Femur (tissue), 1 donor: Measurements from ENCODE around the gene ARNT2.

Experiments
- DNase-seq: peaks from one replicate; pipeline ENCODE4 v3.0.0-alpha.2; 2017

The ARNT2 gene

GRCh38 chr15:80525853-80526252 is 121.7 kb downstream of the ARNT2 start:
- DNase-seq = no peak

- no peak for DNase-seq
Measured at GRCh38 chr15:80526556-80527340, 122.6 kb downstream of the ARNT2 start.

DNA sequence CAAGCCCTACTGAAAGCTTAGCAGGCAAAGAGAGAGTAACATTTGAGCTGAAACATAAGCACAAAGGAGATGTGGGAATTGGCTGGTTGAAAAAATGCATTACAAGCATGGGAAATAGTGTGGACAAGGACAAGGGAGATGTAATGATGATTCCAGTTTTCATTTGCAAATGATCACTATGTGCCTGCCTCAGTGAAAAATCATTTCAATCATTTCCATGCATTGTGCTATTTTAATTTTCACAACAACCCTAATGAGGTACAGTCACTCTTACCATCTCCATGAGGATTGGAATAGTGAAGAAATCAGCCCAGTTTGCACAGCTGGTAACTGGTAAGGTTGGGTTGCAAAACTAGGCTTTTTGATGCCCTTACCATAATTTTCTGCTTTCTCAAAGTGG is 123.2 kb downstream of the ARNT2 start:
- no peak for DNase-seq

- DNase-seq = no peak
Measured at GRCh38 chr15:80527961-80528360, 123.8 kb downstream of the ARNT2 start.

DNA sequence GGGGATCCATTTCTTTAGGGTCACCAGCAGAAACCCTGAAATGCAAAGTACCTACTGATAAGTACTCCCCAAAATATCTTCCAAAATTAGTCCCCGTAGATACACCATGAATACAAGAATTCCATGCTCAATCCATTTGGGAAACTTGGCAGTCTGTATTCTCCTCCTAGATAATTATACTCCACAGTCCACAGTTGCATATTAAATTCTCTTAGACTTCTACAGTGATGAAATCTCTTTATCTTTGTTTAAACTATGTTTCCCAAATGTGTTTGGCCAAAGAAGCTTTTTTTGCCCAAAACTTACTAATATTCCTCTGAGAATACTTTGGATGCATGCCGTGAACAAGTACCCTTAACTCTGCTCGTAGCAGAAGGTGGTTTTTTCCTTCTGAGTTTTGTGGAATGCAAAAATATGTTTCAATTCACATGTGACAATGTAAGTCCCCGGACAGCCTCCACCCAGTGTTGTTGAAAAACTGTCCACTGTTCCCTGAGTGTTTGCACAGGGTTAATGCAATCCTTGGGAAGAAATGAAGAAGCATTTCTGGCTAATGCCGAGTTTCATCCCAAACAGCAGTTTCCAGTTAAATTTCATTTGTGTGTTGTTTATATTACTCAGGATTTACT is 126.7 kb downstream of the ARNT2 start:
- DNase-seq = no peak

DNA sequence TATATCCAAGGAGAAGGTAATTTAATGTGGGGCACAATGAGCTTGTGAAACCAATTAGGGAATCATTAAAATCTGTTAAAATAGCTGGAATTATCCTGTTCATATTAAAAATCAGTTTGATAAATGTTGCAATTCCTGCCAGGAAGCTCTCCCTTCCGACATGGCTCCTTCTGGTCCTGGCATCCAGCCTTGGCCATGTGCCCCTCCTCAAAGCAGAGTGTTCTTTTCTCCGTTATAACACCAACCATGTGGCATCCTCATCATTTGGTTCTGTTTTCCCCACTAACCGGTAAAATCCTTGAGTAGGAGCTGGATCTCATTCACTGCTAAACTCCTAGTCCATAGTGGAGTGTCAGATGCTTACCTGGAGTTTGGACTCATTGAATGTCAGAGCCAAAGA is 127.2 kb downstream of the ARNT2 start:
- DNase-seq = no peak

DNA sequence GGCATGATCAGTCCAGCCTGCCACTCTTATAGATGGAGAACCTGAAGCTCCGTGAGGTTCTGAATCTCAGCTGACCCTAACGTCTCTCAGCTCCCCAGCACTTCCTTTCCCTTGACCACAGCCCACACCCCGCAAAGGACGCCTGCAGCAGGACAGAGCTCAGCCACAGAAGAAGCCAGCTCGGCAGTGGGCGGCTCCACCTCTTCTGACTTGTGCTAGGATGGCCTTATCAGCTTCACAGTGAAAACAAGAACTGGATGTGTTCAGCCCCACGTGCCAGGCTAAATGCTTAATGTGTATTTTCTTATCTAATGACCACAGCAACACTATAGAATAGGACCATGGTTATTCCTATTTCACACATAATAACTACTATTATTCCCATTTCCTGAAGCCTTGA is 127.6 kb downstream of the ARNT2 start:
- DNase-seq = no peak

DNA sequence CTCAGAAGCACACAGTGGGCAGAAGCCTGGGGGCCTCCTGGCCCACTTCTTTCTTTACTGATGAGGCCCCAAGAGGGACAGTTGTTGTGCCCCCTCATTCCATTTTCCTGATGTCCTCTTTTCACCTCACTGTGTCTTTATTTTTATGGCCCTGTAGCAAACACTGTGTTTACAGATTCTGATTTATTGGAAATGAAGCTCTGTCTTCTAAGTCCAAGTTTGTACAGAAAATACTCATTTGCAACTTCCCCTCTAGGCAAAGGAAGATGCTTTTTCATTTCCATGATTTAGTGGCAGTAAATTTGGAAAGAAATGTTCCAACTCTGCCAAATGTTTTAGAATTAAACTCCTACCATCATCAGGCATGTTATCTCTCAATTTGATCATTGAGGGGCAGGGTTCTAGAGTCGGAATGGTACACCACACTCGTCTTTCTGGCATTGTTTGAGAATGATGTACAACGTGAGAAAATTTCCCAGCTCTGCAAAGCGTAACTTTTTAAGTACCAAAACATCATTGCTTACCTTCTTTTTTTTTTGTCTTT is 129.7 kb downstream of the ARNT2 start:
- DNase-seq = no peak

- no peak for DNase-seq
Measured at GRCh38 chr15:80536231-80536630, 132.0 kb downstream of the ARNT2 start.

- DNase-seq = no peak
Measured at GRCh38 chr15:80536716-80537115, 132.5 kb downstream of the ARNT2 start.

DNA sequence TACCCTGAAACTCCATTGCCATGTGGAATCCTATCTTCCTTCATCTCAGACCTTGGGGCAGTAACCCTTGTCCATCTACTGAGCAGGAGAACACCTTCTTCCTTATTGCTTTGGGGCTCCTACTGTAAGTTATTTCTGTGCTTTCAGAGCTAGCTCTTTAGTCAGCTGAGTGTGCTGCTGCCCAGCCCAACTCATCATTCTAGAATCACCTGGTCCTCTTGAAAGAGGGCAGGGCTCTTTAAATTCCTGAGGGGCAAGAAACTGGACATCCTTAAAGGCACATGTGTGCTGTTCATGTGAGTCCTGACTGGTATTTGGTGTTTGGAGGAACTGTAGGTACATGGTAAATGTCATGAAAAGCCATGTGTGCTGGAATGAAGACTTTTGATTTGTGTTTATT is 140.9 kb downstream of the ARNT2 start:
- no peak for DNase-seq

DNA sequence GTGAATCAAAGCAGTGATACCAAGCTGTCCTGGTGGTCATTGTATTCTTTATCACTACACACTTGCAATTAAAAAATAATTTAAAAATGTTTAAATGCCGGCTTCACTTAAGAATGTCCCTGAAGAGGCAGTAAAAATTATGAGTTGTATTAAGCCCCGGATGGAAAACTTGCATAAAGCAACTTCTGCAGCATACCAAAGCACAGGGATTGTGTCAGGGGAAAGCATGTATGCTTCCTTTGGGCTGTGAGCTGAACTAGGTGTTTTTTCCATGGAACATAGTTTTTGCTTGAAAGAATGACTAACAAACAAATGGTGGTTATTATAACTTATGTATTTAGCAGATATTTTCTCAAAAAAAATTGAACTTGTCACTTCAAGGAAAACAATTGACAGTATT is 143.1 kb downstream of the ARNT2 start:
- DNase-seq = no peak

- DNase-seq = no peak
Measured at GRCh38 chr15:80549191-80549590, 145.0 kb downstream of the ARNT2 start.

DNA sequence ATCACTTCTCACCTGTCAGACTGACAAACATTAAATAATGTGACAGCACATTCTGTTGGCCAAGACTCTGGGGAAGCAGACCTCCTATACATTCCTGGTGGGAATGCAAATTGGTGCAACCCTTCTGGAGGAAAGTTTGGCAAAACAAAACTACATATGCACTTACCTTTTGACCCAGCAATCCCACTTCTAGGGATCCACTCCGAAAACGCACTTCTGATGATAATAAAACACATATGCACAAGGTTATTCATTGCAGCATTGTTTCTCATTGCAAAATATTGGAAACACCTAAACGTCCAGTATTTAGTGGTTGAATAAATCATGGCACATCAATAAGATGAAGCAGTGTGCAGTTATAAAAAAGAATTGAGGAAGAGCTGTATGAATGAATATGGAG is 145.5 kb downstream of the ARNT2 start:
- DNase-seq = no peak

- no peak for DNase-seq
Measured at GRCh38 chr15:80550219-80550907, 146.2 kb downstream of the ARNT2 start.

- no peak for DNase-seq
Measured at GRCh38 chr15:80550908-80551260, 146.7 kb downstream of the ARNT2 start.

DNA sequence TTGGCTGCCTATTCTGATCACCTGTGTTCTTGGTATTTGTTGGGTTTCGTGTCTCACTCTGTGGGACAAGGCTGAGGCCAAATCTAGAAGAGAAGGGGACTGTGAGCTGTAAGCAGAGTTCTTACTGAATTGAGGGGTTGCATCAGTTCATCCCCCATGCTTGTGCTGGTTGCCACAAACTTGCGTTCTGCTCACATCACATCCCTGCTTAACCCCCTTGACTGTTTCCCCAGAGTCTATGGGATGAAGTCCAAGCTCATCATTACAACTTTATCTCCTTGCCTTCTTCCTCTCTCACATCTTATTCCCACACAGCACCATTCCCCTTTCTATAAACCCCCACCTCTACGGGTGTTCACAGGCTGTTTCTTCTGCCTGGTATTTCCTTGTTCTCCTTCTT is 147.2 kb downstream of the ARNT2 start:
- DNase-seq = no peak

DNA sequence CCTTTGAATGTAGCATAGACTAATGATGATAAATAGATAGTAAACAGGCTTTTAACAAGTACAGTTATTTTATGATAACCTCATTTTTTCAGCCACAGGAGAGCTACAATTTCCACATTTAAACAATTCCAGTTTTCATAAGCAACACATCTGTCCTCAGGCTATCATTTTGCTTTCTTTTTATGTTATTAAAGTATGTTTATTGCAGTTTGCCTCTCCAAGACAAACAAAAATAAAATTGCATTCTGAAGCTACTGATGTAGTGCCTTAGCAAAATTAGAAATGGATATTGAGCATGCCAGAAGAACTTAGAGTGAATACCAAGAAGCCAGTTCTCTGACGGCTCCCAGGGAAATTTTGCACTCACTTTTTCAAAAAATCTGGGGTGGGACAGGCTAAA is 150.4 kb downstream of the ARNT2 start:
- DNase-seq = no peak

DNA sequence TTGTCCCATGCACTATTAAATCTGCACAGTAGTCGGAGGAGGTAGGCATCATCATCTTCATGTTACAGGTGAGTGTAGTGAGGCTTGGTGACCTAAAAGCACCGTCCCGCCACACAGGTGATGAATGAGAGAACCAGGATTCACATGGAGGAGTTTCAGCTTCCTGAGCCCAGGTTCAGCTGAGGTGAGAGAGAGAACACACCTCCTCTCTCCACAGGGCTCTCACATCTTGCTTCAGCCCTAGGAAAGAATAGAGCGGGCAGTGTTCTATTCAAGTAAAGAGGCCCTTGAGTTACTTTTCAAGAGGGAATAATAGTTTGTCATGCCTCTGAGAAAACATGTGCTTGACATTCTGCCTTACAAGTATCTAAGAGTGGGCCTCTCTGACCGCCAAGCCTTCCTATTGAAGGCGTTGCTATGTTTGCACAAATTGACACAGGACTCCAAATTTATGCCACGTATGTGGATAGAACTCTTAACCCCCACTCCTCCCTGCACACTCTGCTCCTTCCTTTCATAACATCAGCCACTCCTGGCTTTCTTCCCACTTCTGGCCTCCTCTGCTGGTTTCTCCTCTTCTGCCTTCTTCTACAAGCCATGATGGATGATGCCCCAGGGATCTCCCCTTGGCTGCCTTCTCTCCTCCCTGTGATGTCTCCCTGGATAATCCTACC is 152.6 kb downstream of the ARNT2 start:
- no peak for DNase-seq

GRCh38 chr15:80557441-80558234 is 153.5 kb downstream of the ARNT2 start:
- no peak for DNase-seq

DNA sequence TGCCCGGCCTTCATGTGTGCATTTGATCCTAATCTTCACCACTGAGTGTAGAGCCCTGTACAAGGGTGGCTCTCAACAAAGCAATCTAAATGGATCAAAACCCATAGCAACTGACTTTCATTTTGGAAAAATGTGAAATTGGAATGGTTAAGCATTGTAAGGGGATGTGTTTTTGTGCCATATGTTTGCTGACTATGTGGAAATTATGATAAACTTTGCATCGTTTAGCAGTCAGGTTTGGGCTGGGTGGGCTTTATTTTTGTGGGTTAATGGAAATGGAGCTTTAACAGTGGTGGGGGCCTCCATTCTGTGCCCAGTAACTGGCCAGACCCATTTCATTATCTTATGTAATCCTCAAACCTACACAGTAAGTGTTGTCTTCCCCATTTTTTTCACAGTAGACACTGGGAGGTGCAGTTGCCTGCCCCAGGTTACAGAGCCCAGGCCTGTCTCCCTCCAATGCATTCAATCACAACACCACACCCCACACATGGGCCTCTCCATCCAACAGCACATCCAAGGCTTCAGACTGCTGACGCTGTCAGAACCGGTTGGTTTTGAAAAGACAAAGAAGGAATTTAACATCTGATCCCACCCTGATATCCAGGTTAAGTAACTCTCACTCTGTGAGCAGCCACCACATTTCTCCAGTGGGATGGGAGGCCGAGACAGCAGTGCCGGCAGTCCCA is 154.6 kb downstream of the ARNT2 start:
- no peak for DNase-seq

GRCh38 chr15:80559320-80559693 is 155.1 kb downstream of the ARNT2 start:
- no peak for DNase-seq
